Stromal cell of bone marrow (primary cell): ENCODE results near the gene MOB2.

Experiments used
- DNase-seq: peaks from one replicate; pipeline ENCODE4 v3.0.0-alpha.2; 2012; ENCODE audit warnings: low read depth

Gene MOB2

DNA sequence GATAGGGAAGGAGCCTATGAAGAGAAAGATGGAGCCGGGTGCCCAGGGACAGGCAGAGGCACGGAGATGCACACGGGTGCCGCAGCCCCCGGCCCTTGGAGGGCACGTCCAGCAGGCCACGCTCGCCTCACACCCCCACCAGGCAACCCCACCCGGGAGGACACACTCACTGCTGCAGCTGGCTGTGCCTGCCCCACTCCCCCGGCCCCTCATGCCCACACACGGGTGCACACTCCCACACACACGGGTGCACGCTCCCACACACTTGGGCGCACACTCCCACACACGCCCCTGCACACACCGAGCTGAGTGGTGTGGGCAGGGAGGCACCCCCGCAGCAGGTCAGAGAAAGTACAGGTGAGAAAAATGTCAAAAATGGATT is 1.1 kb downstream of the MOB2 start:
- no peak for DNase-seq

DNA sequence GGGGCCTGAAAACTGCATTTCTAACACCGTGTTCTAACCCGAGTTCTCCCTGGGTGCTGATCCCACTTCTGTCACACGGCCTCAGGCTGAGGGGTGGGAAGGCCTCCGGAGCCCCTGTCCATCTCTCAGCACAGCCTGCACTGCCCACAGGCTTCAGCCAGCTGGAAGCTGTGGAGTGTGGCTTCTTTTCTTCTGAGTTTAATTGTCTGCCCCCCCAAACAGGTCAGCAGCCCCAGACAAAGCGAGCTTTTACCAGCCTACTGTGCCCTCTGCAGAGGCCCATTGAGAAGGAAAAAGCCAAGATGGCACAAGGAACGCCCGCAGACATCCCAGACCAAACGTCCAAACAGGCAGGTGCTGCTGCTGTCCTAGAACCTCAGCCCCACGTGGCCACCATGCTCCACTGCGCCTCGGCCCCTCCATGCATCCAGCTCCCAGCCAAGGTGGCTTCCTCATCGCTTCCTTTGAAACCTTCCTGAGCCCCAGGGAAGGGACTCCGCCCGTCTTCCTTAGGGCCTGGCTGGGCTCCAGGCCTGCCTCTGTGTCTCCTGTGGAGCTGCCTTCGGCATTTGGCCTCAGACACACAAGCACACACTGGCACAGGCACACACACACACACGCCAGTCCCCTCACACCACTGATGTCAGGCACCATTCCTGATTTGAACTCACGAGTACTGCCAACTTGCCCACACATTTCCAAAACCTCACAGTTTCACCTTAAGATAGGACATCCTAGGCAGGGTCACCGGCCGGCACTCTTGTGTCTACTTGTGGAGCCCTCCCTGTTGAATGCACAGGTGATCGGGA is 1.7 kb downstream of the MOB2 start:
- no peak for DNase-seq

DNA sequence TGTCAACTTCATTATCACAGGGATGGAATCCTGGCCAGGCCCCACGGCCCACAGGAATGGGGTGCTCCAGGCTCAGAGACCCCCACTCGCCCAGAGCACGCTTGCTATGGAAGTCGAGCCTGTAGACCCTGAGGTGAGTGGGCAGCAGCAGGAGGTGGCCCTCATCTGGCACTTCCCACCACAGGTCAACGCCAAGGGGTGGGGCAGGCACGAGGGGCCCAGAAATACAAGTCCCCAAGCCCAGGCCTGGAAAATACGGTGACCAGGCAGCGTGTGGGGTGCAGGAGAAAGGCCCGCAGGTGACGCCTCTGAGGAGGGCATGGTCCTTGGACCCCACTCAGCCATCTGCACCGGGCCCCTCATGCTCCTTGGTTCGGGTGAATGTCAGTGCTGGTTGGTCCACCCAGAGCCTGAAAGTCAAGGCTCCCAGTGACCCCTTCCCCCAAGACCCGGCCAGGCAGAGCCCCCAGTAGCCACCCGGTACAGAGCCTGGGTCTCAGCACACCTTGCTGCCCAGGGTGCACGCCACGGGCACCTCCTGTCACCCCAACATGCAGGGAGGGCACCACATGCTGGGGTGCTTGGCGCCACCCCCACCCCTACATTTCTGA is 2.4 kb downstream of the MOB2 start:
- DNase-seq = no peak

DNA sequence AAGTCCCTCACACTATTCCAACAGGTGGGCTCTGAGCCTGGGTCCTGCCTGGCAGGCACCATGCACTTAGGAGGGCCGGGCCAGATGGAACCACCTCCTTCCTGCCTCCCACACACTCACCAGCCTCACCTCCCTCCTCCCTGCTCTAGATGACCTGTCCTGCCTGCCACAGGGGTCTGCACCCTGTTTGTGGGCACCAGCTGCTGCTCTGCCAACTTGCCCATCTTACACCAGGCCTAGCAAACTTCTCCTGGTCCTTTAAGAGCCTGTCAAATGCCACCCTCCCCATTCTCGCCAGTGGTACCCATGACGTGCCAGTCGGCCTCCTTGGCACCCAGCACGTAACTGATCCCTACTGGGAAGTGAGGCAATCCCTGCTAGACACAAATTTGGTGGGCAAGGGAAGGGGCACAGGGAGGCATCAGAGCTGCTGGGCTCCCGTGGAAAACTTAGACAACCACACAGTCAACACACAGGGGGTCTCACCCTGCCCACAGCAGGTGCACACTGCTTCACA is 3.1 kb downstream of the MOB2 start:
- no peak for DNase-seq

DNA sequence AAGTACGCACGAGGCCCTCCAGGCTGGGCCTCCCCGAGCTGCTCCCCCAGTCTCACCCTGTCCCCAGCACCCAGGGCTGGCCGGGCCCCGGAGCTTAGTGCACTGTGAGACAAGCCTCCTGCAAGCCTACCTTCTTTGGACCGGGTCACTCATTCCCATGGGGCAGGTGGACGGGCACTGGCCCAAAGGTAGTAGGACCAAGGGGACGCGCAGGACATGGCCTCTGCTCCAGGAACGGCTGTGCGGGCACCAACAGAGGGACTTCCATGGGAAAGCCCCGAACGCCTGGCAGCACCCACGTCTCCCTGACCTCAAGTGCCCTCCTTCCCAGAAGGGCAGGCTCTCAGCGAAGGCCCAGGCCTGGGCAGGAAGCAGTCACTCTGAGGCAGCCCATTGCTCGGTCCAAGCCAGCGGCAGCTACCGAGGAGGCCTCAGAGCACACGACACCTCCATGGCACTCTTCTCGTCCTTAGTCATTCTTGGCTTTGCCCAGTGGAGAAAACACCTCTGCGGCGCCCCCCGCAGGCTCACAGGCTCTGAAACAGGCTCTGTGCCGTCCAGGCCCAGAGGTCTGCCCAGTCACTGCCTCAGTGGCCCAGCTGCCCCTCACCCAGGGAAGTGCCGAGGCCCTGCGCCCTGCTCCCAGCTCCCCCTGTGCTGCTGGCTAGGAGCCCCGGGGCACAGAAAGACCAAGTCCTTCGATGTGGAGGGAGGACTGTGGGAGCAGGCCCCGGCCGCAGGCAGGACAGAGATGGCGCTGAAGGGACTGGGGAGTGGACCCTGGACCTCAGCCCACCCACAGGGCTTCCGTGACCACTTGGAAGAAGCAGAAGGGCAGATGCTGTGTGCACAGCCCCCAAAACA is 3.8 kb downstream of the MOB2 start:
- no peak for DNase-seq

DNA sequence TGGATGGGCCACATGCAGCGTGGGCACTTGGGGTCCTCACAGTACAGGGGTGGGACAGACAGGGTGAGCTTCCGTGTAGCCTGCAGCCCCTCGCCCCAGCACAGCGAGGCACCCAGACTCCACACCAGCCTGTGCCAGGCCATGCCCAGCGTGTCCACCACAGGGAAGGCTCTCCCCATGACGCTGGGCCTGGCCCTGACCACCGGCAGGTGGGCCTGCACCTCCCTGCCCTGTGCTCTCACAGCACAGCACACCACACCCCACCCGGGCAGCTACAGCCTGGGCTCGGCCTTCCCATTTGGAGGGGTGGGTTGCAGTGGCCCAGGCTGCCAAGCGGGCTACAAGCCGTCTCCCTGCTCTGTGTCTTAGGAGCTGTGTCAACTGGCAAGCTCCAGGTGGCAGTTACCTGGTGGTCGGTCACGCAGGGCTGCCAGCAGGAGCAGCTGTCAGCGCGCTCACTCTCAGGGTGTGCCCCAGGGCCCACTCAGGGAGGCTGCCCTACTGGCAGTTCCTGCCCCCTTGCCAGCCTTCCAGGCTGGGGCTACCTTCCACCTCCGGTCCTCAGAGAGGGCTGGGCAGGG is 4.6 kb downstream of the MOB2 start:
- DNase-seq = no peak

DNA sequence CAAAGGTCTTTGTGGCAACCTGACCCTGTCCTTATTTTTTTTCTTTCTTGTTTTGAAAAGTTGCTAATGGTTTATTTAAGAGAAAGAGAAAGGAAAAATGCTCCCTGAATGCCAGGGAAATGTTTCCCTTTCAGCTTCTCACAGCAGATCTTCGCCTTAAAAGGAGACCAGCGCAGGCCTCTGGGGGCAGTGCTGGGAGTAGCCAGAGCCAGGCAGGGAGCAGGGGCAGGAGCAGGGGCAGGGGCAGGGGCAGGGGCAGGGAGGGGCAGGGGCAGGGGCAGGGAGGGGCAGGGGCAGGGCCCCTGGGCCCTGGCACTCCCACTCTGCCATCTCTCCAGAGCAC is 5.1 kb downstream of the MOB2 start:
- no peak for DNase-seq

DNA sequence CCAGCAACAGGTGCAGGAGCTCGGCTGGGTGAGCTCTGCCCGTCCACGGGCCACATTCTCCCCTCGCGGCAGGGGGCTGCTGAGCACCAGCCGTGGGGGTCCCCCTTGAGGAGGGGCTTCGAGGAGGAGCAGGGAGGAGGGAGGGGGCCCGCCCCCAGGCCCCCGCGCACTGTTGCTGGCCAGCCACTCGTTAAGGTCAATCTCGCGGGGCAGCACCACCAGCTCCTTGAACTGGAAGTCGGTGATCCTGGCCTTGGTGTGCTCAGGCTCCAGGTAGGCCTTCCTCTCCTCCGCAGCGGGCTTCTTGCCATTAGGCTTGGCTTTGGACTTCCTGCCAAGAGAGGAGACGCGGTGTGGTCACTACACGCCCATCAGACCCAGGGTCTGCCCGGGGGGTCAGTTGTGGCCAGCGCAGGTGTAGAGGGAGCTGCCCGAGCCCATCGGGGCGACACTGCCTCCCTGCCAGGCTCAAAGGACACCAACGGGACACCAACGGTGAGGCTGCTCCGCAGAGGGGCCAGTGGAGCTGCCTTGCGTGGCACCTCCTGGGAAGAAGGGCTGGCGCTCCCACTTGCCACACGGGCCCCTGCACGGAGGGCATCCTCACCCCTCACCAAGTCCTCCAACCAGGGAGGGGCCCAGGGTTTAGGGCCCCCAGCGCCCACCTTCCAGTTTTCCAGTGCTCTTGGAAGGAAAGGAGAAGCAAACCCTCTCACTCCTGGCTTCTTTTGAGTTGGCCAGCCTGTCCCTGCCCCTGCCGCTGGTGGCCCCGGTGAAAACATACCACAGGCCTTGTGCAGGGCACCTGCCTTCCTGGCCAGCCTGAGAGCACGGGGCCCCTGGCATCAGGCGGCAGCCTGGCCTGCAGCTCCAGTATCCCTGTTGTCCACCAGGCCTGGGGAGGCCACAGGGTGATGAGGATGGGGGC is 5.8 kb downstream of the MOB2 start:
- DNase-seq = no peak

DNA sequence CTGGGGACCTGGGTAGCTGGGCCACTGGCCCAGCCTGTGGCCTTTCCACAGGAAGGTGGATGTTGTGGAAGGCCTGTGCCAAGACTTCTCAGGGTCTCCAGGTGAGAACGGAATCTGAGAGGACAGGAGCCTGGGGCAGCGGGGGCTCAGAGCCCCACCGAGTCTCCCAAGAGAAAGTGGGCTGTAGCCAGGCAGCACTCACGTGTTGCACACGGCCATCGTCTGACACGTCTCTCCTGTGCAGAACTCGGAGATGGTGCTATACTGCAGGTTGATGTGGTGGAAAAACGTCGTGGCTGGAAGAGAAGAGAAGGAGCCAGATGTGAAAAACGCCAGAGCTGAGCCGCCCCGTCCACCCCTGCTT is 6.4 kb downstream of the MOB2 start:
- no peak for DNase-seq

DNA sequence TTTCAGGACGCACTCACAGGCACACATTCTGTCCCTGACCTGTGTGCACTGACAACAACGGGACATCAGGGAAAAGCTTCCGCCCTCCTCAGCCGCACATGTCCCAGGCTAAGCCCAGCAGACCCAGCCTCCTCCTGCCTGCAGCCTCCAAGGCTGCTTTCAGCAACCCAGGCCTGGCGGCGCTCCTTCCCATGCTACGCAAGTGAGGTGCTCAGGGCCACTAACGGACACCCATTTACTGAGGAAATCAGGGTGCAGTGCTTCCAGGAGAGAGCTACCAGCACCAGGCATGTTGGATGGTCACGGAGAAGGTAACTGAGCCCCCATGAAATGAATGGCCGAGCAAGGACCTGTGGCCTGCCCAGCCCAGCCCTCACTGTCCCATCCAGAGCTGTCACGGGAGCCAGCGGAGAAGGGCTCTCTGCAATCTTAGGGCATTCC is 6.9 kb downstream of the MOB2 start:
- no peak for DNase-seq

DNA sequence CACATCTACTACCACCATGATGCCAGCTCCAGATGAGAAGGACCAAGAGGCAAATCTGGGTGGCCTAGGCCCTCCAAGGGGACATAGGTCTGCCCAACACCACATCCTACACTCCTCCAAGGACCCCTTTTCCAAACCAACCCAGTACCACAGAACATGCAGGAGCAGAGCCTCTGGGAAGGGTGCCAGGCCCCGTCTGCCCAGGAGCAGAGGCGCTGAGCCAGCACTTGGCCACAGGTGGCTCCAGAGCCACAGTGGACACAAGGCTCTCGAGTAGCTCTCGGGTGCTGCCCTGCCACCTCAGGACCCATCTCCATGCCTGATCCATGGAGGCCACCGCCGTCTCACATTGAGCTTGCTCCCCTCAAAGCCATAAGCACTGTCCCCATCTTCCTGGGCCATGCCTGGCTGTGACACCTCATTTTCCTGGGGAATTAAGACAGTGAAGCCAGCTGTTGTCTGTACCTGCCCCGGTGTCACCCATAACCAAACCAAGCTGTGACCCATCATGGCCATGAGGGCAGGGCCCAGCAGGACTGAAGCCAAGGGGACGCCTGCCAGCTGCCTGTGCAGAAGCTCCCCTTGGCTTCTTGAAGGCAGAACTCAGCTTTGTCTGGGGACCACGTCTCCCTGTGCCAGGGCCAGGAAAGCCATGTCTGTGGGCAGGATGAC is 7.4 kb downstream of the MOB2 start:
- DNase-seq = no peak

DNA sequence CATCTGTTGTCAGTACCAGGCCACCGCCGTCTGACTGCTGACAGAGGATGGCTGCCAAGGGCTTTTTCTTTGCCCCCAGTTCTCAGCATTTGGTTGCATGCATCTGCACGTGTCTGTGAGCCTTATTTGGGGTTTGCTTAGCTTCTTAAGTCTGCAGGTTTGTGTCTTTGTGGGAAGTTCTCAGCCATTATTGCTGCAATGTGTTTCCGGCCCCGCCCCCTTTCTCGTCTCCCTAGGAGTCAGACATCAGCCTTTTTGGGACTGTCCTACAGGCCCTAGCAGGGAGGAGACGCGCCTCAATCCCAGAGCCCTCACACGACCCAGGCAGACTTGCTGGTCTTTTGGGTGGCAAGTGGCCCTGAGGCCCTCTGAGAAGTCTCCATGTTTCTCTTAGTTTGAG is 8.0 kb downstream of the MOB2 start:
- no peak for DNase-seq

DNA sequence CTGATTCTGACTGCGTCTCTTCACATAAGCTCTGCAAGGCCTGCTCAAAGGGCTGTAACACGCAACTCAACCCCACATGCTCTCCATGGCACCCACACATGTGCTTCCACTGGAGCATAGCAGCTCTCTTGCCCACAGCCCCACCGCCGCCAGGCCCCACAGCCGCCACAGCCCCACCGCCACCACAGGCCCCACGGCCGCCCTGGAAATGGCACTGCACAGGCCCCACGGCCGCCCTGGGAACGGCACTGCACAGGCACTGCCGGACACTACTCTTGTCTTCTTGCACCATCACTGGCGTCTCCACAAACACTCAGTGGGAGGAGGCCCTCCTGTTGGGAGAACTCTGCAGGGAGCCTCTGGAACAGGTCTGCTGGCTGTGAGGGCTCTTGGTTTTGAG is 8.6 kb downstream of the MOB2 start:
- DNase-seq = no peak

DNA sequence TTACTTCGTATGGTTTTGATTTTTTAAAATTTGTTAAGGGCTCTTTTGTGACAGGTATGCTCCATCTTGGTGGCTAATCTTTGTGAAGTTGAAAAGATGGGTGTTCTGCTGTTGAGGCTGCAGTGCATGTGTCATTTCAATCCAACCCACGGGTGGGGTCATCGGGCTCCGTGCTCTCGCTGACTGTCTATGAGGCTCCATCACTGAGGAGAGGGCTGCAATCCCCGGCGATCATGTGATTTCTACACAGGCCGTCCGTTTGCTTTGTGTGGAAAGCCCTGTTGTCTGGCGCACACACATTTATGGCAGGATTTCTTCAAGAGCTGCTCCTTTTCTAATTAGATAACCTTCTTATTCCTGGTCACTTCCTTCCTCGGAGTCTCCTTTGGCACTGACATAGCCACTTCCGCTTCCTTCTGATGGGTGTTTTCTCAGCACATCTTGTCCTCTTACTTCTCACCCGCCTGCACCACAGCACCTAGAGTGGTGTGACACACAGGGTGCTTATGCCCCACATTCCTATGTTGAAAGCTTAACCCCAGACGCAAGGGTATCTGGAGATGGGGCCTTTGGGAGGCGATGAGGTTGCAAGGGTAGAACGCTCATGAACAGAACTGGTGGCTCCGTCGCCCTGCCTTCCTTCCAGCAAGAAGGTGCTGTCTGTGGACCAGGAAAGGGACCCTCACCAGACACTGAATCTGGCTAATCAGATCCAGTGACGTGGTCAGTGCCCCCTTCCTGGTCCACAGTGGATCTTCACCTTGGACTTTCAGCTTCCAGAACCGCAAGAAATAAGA is 9.4 kb downstream of the MOB2 start:
- no peak for DNase-seq

DNA sequence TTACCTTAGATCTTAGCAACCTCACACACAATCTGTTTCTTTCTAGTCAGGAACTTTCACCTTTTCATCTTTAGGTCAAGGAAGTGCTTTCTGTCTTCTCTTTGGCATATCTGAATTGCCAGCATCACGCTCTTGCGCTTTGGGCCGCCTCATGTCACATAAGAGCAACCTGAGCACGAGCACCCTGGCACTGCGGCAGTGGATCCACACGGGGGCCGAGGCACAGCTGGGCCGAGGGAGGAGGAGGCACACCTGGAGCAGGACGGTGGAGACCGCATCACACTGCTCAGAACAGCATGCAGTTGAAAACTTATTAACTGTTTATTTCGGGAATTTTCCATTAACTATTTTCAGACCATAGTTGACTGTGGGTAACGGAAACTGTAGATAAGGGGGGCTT is 10.7 kb downstream of the MOB2 start:
- no peak for DNase-seq

DNA sequence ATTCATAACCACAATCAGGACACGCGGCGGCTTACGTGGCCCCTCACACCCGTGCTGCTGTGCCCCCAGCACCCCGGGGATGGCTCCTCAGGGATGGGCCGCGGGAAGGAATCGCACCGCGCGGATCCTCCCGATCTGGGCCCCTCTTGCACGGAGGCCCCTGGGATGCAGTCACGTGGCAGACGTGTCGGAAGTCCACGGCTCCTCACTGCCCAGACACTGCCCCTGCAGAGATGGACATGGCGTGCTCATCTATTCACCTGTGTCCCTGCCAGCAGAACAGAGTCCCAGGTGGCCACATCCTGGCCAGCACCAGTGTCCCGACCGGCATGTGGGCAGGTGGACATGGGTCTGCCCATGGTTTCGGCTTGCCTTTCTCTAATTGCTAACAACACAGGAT is 12.8 kb downstream of the MOB2 start:
- no peak for DNase-seq

DNA sequence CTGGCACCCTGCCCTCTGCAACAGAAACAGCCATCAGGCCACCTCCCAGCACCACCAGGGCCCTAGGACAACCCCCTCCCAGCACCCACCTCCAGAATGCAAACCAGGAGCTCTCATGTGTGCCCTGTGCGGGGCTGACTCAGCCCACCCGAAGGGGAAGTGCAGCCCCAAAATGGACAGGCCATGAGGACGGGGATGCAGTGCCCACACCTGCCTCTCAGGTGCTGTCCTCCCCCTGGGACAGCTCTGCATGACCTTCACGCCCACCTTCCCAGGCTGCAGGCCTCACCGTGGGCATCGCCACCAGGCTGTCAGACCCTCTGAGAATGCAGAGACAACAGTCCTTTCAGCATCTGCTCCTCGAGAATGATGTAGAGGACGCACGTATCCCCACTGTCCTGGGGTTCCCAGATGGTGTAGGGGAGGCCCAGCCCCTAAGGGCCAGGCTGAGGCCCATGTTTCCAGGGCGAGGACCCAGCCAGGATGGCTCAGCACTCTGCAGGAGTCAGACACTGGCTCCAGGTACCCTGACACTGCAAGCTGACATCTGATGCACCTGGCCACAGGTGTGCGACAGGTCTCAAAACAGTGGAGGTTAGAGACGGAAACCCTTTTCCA is 13.5 kb downstream of the MOB2 start:
- no peak for DNase-seq

DNA sequence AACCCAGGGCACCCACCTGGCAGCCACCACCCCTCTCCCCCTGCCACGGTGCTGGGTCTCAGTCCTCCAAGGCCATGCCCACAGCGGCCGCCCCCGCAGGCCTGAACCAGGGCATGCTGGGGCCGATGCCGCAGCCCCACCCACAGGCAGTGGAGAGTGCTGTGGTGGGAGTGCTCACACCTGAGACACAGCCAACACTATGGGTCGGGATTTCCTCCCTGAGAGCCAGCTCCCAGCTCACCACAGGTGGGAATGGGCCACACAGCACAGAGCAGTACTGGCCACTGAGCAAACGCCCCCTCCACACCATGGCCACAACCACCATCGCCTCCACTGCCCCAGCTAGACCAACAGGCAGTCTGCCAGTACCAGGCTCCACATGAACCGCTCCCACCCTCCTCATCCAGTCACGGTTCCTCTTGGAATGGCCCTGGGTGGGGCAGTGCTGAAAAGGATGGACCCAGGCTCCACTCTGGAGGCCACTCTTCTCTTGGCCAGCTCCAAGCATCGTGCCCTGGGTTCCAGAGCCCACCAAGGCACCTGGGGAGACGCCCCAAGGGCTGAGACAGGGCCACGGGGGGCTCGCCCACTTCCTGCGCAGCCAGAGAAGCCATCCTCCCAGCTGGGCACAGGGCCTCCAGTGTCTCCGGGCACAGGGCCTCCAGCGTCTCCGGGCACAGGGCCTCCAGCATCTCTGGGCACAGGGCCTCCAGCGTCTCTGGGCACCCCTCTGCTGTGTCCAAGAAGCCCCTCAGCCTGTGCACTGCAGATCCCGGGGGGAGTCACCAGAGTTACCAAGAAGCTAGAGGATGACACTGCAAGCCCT is 14.2 kb downstream of the MOB2 start:
- DNase-seq = no peak

DNA sequence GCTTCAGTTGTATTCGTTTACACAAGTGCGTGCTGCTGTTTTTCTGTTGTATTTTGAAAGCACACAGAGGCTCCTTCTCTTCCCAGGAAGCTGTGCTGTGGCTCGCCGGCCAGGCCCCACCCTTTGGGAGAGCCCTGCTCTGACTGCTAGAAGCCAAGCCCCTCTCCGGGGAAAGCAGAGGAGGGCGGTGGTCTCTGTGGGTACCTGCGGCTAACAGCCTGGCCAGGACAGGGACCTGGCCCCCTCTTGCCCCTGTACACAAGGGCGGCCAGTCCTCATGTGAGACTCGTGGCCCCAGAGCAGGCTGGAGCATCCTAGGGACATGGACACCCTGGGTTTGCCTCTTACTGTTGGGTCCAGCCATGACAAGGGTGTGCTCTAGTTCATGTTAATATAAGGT is 14.8 kb downstream of the MOB2 start:
- DNase-seq = no peak
